CD4-positive, alpha-beta T cell treated with Interleukin-1 beta for 1 hour (primary cell): Measurements from ENCODE around the gene TCF12.

ENCODE experiments used
- DNase-seq, 2 donors: peaks; one replicate each; pipeline ENCODE4 v3.0.0-alpha.2; 2020 to 2022

TCF12 gene

GRCh38 chr15:57273402-57273801 is 355.0 kb downstream of the TCF12 start:
- no peak for DNase-seq

- DNase-seq, result no peak
Observed at GRCh38 chr15:57278439-57278838, 360.0 kb downstream of the TCF12 start.

GRCh38 chr15:57280464-57280863 is 362.0 kb downstream of the TCF12 start:
- DNase-seq, result no peak

GRCh38 chr15:57281321-57281720 is 362.9 kb downstream of the TCF12 start:
- DNase-seq, result no peak

GRCh38 chr15:57282686-57283085 is 364.2 kb downstream of the TCF12 start:
- DNase-seq, result no peak

GRCh38 chr15:57283774-57284503 is 365.5 kb downstream of the TCF12 start:
- no peak for DNase-seq

- no peak for DNase-seq
Observed at GRCh38 chr15:57284535-57284934, 366.1 kb downstream of the TCF12 start.

- no peak for DNase-seq
Observed at GRCh38 chr15:57285386-57285785, 366.9 kb downstream of the TCF12 start.

GRCh38 chr15:57286446-57287122 is 368.1 kb downstream of the TCF12 start:
- DNase-seq, result no peak

- no peak for DNase-seq
Observed at GRCh38 chr15:57287123-57287521, 368.7 kb downstream of the TCF12 start.

GRCh38 chr15:57288926-57289580 is 370.6 kb downstream of the TCF12 start:
- DNase-seq, result no peak

- no peak for DNase-seq
Observed at GRCh38 chr15:57290187-57290586, 371.7 kb downstream of the TCF12 start.

- DNase-seq, result no peak
Observed at GRCh38 chr15:57290826-57291225, 372.4 kb downstream of the TCF12 start.

GRCh38 chr15:57296473-57297162 is 378.2 kb downstream of the TCF12 start:
- DNase-seq, result no peak

GRCh38 chr15:57297163-57297593 is 378.7 kb downstream of the TCF12 start:
- DNase-seq, result no peak

- DNase-seq, result no peak
Observed at GRCh38 chr15:57297630-57298029, 379.2 kb downstream of the TCF12 start.

GRCh38 chr15:57298204-57298603 is 379.8 kb downstream of the TCF12 start:
- no peak for DNase-seq

- no peak for DNase-seq
Observed at GRCh38 chr15:57298843-57299550, 380.6 kb downstream of the TCF12 start.

GRCh38 chr15:57301307-57301706 is 382.9 kb downstream of the TCF12 start:
- no peak for DNase-seq

GRCh38 chr15:57302640-57303257 is 384.3 kb downstream of the TCF12 start:
- DNase-seq, result no peak

GRCh38 chr15:57305009-57305408 is 386.6 kb downstream of the TCF12 start:
- DNase-seq, result no peak
